Inflammatory macrophage treated with lipopolysaccharide for 4 hours (primary cell): Measurements from ENCODE around the gene RHBDF2.
A peak's percentile ranks its signal among the peaks of the same experiment; 100 is the strongest.

ENCODE experiments used
- DNase-seq: peaks from one replicate; pipeline ENCODE4 v3.0.0-alpha.2; 2020

The RHBDF2 gene

DNA sequence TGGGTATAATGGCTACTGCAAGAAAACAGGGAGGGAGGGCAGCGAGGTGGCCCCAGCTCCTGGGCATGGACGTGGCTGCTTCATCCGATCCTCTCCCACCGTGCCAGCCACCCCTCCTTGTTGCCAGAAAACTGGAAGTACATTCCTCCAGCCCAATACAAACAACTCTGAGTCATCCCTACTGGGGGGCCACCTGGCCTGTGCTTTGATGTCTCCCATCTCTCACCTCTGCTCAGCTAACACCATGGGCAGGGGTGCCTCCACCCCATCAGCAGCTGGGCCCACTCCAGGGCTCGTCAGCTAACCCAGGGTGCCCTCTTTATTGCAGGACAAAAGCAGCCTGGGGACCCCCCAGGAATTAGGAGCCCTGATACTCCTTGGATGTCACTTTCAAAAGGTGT, 2.0 kb downstream of the RHBDF2 start:
- no peak for DNase-seq

DNA sequence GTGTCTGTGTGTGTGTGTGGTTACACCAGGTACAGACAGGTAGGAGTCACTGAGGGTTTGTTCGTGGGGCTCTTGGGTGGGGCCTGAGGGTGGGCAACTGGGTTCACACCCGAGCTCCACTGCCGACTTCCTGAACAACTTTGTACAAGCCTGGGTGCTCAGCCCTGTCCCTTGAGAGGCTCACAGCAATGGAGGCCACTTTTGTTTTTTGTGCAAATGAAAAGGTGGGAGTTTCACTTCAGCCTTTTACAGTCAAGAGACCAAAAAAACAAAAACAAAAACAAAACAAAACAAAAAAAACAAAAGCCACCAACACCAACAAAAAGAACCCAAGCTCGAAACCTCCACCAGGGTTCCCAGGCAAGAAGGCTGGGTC, 2.4 kb downstream of the RHBDF2 start:
- no peak for DNase-seq

DNA sequence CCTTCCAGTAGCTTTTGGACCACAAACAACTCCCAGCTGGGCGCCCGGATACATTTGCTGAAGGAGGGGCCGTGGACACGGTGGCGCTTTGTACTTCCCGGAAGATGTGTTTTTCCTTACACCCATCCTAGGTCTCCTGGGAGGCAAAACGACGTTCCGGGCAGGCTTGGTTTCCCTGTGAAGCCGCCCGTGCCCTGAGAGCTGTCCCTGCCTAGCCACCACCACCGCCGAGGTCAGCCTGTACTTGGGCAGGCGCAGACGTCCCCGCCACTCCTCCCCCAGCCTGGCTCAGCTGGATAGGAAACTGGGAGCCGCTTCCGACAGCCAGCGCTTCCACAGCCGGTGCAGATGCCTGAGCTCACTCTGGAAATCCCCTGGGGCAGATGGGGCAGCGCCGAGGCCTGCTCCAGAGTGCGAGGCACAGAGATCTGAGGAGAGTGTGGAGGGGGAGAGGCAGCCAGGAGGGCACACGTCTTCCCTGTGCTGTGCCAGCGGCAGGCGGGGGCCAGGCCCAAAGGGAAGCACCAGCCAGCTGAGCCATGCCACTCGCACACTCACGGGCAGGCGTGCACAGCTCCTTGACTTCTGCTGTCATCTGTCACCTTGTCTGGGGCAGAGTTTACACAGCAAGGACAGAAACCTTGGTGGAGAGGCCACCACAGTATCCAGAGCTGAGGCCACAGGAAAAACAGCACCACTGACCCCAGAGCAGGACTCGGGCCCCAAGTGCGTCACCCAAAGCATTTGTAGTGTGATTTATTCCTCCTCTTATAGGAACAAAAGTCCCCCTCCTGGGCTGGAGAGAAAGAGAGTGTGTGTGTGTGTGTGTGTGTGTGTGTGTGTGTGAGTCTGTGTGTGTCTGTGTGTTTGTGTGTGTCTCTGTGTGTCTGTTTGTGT, 3.0 kb downstream of the RHBDF2 start:
- peak; percentile 63 for DNase-seq

DNA sequence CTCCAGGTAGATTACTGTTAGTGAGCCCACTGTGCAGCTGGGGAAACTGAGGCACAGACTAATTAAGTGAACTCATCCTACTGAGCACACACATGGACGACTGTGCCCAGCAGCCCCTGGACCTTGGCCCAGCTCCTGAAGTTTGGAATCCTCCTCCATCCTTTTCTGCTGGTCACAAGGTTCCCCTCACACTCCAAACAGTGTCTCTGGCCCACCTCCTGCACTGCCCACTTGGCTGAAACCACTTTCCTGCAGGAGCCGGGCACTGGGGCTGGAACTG, 3.6 kb downstream of the RHBDF2 start:
- DNase-seq, result no peak

DNA sequence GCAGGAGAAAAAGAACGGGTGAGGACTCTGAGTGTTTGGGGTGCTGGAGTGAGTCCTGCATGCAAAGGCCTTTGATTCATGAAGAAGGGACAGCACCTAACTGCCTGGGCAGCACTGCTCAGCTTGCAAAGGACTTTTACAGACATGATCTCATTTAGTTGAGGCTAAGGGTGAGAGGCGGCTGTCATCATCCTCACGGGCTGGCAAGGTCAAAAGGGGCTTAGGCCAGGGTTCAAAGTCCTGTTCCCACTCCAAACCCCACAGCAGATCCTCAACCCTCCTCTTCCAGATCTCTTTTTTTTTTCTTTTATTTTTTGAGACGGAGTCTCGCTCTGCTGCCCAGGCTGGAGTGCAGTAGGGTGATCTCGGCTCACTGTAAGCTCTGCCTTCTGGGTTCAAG, 4.8 kb downstream of the RHBDF2 start:
- peak; percentile 82 for DNase-seq

GRCh38 chr17:76495663-76496400, 5.4 kb downstream of the RHBDF2 start:
- DNase-seq, result no peak

- DNase-seq, result peak; percentile 38
Observed at GRCh38 chr17:76493505-76494167, 7.6 kb downstream of the RHBDF2 start.

DNA sequence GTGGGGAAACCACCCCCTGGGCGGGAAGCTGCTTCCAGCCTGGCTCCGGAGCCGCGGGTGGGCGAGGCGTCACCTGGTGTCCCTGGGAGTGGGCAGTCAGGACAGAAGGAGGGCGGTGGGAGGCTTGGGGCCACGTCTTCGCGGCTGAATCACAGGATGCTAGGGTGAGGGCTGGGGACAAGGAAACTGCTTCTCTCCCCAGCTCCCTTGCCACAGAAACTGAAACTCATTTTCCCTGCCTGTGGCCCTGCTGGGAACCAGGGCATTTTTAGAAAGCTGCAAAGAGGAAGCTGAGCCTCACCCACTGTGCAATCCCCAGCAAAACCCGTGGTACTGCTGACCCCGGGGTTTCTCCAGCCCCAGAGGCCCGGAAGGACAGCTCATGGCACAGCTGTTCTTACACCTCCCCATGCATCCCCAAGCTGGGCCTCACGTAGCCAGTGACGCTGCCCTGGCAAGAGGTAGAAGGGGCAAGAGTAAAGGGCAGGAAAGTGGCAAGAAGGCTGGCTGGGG, 8.2 kb downstream of the RHBDF2 start:
- peak; percentile 99 for DNase-seq

DNA sequence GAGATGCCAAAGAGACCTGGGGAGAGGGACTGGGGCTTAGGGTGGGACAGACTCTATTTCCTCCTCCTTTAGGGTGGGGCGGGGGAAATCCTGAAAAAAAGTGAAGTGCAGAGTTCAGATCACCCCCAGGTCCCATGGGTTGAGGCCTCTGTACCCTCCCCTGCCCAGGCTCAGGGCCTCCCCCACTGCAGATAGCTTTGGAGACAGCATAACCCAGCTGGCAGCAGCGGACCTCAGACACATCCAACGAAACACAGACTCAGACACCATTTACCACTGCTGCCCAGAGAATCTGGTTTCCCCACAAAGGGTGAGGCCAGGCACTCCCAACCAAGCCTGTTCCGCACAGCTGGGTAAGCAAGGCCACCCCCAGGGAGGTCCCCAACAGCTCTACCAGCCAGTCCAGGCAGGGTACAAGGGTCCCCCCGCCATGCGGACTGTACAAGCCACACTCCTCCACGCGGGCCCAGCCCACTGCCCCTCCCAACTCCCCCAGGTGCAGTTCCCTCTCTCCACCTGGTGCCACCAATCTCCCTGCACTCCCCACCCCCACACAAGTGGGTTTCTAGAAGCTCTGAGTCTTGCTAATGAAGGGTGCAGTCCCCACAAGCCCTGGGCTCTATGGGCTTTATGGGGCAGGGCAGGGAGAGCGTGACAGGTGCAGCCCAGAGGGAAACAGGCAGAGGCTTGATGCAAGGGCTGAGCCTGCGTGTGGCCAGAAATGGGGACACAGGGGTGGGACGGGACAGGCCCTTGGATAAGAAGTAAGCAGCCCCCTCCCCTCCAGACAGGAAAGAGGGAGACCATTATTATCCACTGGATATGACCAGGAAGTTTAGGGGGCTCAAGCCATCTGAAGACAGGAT, 8.9 kb downstream of the RHBDF2 start:
- DNase-seq, result peak; percentile 88

- peak; percentile 52 for DNase-seq
Observed at GRCh38 chr17:76491271-76492122, 9.7 kb downstream of the RHBDF2 start.

DNA sequence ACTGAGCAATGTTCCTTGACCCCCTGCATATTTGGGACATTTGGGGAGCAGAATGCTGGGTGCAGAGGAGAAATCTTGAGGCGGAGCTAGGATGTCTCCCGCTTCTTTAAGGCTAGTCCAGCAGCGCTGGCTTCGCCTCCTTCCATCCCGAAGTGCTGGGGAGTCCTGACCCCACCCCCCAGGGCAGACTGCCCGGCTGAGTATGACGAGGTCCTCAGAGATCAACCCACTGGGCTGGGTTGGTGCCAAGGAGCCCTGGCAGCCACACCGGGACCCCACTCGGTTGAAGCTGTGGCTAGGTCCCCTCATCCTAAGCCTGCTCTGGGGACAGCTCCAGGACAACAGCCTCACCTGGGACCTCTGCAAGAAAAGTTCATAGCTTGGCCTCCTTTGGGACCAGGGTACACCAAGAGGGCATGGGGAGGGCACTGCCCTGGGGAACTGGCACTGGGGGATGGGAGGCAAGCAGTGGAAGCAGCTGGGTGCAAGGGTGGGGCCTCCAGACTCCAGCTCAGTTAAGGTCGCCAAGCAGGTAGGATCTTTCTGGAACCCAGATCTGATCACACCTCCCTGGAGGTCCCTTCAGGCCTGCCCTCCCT, 11.0 kb downstream of the RHBDF2 start:
- DNase-seq, result no peak

DNA sequence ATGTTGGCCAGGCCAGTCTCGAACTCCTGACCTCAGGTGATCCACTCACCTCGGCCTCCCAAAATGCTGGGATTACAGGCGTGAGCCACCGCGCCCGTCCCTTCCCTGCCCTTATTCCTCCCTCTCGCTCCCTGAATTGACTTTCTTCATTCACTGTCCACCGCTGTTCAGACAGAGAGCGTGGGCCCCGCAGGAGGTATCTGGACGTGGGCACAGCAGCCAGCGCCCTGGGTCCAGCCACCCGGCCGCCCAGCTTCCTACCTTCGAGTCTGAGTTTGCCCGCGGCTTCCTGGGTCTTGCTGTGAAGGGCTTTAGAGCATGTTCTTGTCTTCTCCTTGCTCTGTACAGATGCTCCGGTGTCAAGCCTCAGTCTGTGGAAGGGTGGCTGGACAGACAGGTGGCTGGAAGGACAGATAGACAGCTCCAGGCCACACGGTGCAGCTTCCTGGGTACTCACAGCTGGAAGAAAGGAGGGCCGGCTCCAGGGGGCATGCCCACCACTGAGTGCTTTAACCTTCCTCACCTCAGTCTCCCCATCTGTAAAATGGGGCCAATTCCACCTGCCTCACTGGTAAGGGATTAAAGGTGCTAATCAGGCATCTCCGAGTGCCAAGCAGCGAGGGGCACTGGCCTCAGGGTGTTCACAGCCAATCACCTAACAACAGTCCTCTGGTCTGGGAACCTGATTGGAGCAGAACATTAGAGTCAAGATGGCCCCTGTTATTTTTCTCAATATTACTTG, 13.6 kb downstream of the RHBDF2 start:
- no peak for DNase-seq

- DNase-seq, result peak; percentile 47
Observed at GRCh38 chr17:76485569-76485968, 15.7 kb downstream of the RHBDF2 start.

- DNase-seq, result no peak
Observed at GRCh38 chr17:76484228-76484725, 16.9 kb downstream of the RHBDF2 start.

GRCh38 chr17:76481071-76481655, 20.1 kb downstream of the RHBDF2 start:
- DNase-seq, result peak; percentile 54

DNA sequence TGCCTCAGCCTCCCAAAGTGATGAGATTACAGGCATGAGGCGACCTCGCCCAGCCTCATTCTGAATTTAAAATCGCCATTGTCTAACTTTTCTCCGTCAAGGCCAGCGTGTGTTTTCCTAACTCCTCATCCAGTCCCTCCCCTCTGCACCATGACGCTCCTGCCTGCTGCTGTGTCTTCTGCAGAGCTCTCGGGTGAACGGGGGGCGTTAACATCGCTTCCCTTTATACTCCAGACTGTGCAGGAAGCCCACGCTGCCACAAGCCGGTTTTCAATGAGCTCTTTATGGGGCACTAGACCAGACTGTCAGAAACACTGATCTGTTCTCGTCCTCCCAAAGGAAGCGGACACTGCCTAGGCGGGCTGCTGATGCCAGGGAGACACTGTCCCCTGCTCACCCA, 20.6 kb downstream of the RHBDF2 start:
- DNase-seq, result peak; percentile 56

DNA sequence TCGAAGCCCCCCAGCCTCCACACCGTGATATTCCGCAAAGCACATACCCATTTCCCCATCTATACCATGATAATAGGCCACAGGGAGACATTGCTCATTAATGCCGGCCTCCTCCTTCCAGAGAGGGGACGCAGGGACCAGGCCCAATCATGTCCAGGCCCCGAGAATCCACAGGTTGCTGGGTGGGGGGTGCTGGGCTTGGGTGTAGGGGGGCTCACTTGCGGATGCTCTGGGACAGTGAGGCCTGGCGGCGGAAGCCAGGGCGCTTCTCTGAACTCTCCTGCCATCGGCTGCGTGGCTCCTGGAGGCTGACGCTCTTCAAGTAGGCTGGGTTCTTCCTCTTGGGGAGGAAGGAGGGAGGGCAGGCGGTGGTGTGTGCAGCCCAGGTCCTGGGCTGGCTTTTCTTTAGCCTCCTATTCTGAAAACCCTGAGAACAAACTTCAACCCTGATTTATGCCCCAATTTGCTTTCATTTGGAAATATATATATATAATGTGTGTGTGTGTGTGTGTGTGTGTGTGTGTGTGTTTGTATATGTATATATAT, 21.6 kb downstream of the RHBDF2 start:
- DNase-seq, result no peak

GRCh38 chr17:76478730-76479514, 22.3 kb downstream of the RHBDF2 start:
- no peak for DNase-seq

GRCh38 chr17:76478097-76478496, 23.1 kb downstream of the RHBDF2 start:
- no peak for DNase-seq
